ENCODE results near the gene SESN3.
"Not testable (repeated sequence)": the region's sequence is repeated elsewhere in the genome, so short reads cannot be mapped to it uniquely, and the experiment has no call there.

The SESN3 gene, protein sequence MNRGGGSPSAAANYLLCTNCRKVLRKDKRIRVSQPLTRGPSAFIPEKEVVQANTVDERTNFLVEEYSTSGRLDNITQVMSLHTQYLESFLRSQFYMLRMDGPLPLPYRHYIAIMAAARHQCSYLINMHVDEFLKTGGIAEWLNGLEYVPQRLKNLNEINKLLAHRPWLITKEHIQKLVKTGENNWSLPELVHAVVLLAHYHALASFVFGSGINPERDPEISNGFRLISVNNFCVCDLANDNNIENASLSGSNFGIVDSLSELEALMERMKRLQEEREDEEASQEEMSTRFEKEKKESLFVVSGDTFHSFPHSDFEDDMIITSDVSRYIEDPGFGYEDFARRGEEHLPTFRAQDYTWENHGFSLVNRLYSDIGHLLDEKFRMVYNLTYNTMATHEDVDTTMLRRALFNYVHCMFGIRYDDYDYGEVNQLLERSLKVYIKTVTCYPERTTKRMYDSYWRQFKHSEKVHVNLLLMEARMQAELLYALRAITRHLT

DNA sequence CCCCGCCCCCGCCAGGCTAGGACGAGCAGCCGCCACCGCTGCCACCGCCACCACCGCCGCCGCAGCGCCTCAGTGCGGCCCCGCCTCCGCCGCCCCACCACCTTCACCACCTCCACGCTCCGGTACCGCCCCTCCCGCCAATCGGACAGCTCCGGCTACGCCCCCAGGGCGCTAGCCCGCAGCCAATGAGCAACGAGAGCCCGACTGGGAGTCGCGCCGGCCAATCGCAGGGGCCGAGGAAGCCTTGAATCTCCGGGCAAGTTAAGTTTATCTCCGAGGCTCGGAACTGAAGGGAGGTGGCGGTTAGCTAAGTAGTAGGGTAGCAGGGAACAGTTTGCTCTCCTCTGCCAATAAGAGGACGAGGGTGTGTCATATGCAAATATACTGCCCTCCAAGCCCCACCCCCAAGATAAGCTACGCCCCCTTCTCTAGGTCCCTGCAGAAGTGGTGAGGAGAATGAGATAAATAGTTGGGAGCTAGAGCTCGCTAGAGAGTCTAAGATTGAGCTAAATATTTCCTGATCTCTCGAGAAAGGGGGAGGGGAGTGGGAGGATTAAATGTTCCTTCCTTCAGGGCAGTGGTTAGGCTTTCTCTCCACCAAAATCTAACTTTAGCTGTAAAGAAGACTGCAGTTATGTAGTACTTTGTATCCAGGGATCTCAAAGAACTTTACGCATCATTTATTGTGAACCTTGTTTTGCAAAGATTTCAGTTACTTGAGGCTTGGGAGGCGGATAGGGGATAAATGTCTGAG is at the start of gene SESN3:
TSS of gene SESN3 (minus strand) at position 76 of the 754 bp plus-strand sequence. CDS start 342 bp downstream, outside the sequence.
- TF ChIP-seq, protein P1, sequence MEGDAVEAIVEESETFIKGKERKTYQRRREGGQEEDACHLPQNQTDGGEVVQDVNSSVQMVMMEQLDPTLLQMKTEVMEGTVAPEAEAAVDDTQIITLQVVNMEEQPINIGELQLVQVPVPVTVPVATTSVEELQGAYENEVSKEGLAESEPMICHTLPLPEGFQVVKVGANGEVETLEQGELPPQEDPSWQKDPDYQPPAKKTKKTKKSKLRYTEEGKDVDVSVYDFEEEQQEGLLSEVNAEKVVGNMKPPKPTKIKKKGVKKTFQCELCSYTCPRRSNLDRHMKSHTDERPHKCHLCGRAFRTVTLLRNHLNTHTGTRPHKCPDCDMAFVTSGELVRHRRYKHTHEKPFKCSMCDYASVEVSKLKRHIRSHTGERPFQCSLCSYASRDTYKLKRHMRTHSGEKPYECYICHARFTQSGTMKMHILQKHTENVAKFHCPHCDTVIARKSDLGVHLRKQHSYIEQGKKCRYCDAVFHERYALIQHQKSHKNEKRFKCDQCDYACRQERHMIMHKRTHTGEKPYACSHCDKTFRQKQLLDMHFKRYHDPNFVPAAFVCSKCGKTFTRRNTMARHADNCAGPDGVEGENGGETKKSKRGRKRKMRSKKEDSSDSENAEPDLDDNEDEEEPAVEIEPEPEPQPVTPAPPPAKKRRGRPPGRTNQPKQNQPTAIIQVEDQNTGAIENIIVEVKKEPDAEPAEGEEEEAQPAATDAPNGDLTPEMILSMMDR (IDR thresholded peaks at IDR 0.05): peak; percentile 9
- Histone ChIP-seq H3K9ac (peak within 1 kb of the TSS; percentile 1), H3K9me3 (ENCODE audit: control insufficient read depth, low read length) (no peaks in the 10 kb centered on the region), H3K4me1 (peaks cover 4% of the 10 kb centered on the region), H3K27me3 (ENCODE audit: control insufficient read depth, insufficient read depth, low read length) (no peaks in the 10 kb centered on the region), H3K79me2 (no peaks in the 10 kb centered on the region), H3K27ac (peak within 1 kb of the TSS; percentile 94), H3K36me3 (ENCODE audit: control insufficient read depth, insufficient read depth, low read length) (no peaks in the 10 kb centered on the region), H2AFZ (peak within 1 kb of the TSS; percentile 79), H3K4me3 (ENCODE audit: low read depth, low read length) (peak within 1 kb of the TSS; percentile 72), H3K4me2 (ENCODE audit: low read length) (peak within 1 kb of the TSS; percentile 81)

DNA sequence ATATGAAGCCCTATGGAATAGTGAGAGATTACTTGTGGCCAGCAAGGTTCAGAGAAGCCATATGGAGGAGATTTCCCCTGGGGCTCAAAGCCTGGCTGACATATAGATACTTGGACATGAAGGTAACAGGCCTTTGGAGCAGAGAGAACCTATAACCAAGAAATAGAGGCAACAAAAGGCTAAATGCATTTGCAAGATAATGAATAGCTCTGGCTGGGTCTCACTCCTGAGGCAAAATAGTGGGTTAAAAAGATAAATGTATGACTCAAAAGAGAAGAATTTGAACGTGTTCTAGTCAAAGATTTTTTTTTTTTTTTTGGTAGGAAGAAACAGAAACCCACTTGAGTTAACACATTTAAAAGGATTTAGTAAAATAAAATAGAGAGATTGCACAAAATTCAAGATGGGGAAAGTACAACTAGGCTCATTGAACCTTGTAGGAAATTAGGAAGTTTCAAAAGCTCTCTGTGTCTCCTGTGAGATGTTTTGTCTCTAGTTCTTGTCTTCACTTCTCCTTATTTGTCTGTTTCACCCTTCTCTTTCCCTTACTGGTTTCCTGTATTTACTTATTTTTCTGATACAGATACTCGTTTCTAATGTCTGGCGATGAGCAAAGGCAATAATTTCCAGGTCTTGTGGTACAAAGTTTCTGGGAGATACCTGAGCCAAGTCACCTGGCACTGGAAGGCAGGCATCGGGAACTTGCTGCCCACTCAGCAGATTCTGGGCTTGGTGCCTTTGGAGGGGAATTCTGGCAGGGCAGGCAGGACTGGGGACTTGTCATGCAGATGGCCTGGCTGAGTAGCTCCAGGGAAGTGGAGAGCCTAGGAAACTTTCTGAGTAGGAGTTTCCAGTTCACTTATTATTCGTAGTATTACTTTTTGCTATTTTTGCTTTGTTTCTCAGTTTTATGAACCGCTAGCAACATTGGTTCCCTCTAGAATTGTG is 49.2 kb upstream of the SESN3 start:
- no peaks in the 10 kb centered on the region for H3K36me3 ChIP-seq (ENCODE audit: control insufficient read depth, insufficient read depth, low read length)
- no peaks in the 10 kb centered on the region for H3K79me2 ChIP-seq
- TF ChIP-seq, protein P1 (IDR thresholded peaks at IDR 0.05): no peak
- H2AFZ ChIP-seq: peak overlapping the region; percentile 46
- H3K9me3 ChIP-seq (ENCODE audit: control insufficient read depth, low read length): no peaks in the 10 kb centered on the region
- peak overlapping the region; percentile 35 for H3K4me2 ChIP-seq (ENCODE audit: low read length)
- no peak overlapping the region for H3K9ac ChIP-seq
- H3K4me1 ChIP-seq: no peaks in the 10 kb centered on the region
- H3K27ac ChIP-seq: no peak overlapping the region
- H3K4me3 ChIP-seq (ENCODE audit: low read depth, low read length): no peak overlapping the region
- H3K27me3 ChIP-seq (ENCODE audit: control insufficient read depth, insufficient read depth, low read length): no peaks in the 10 kb centered on the region

DNA sequence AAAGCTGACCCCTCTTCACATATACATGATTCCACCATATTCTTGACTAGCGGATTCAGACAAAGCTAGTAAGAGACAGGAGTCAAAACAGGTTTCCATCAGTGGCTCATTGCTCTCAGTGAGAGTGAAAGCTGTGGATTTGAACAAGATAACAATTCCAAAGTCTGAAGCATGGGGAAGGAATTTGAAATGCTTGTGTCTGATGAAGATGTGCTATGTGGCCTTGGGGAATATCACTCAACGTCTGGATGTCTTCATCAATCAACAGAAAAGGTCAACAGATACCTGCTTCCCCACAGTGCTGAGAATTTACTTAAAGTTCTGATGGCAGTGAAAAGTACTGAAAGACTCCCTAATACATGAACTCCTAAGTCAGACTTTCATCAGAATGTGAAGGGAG is 46.9 kb upstream of the SESN3 start:
- Histone ChIP-seq H3K27me3 (ENCODE audit: control insufficient read depth, insufficient read depth, low read length) (no peaks in the 10 kb centered on the region), H3K4me2 (ENCODE audit: low read length) (no peak overlapping the region), H3K9ac (no peak overlapping the region), H3K4me1 (no peaks in the 10 kb centered on the region), H3K4me3 (ENCODE audit: low read depth, low read length) (no peak overlapping the region), H2AFZ (no peak overlapping the region), H3K9me3 (ENCODE audit: control insufficient read depth, low read length) (no peaks in the 10 kb centered on the region), H3K27ac (no peak overlapping the region), H3K36me3 (ENCODE audit: control insufficient read depth, insufficient read depth, low read length) (no peaks in the 10 kb centered on the region), H3K79me2 (no peaks in the 10 kb centered on the region)
- TF ChIP-seq, protein P1 (IDR thresholded peaks at IDR 0.05): no peak

DNA sequence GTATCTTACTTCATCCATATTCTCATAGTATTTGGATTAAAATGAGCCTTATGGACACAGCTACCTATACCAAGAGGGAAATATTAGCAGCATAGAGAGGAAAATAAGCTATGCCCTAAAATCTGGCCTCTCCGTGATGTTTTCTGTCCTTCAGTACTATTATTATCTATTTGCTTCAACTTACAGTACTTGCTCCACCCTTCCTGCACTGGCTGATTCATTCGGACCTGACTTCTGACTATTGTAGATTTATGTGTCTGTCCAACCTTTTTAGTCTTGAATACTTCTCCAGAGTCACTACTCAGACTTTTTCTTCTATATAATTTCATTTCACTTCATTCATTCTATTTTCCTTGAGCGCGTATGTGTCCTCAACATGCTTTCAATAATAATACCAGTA is 45.1 kb upstream of the SESN3 start:
- TF ChIP-seq, protein P1 (IDR thresholded peaks at IDR 0.05): no peak
- Histone ChIP-seq H2AFZ (no peak overlapping the region), H3K4me1 (no peaks in the 10 kb centered on the region), H3K9me3 (ENCODE audit: control insufficient read depth, low read length) (no peaks in the 10 kb centered on the region), H3K9ac (no peak overlapping the region), H3K36me3 (ENCODE audit: control insufficient read depth, insufficient read depth, low read length) (no peaks in the 10 kb centered on the region), H3K79me2 (no peaks in the 10 kb centered on the region), H3K4me2 (ENCODE audit: low read length) (no peak overlapping the region), H3K27me3 (ENCODE audit: control insufficient read depth, insufficient read depth, low read length) (no peaks in the 10 kb centered on the region), H3K4me3 (ENCODE audit: low read depth, low read length) (no peak overlapping the region), H3K27ac (no peak overlapping the region)

DNA sequence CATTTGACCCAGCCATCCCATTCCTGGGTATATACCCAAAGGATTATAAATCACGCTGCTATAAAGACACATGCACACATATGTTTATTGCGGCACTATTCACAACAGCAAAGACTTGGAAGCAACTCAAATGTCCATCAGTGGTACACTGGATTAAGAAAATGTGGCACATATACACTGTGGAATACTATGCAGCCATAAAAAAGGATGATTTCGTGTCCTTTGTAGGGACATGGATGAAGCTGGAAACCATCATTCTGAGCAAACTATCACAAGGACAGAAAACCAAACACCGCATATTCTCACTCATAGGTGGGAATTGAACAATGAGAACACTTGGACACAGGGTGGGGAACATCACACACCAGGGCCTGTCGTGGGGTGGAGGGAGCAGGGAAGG is 42.6 kb upstream of the SESN3 start:
- H3K27ac ChIP-seq; H3K27me3 ChIP-seq (ENCODE audit: control insufficient read depth, insufficient read depth, low read length); H3K4me2 ChIP-seq (ENCODE audit: low read length); H3K79me2 ChIP-seq; H3K9ac ChIP-seq; H2AFZ ChIP-seq; H3K4me3 ChIP-seq (ENCODE audit: low read depth, low read length); H3K36me3 ChIP-seq (ENCODE audit: control insufficient read depth, insufficient read depth, low read length); H3K9me3 ChIP-seq (ENCODE audit: control insufficient read depth, low read length); H3K4me1 ChIP-seq: not testable (repeated sequence)

All from parathyroid adenoma (tissue), 2 donors.